ENCODE data around the gene C1QB.

GRCh38 chr1:22615886-22616285, 37.1 kb upstream of the C1QB start:
- no peak for TF ChIP-seq KDM5A (IDR thresholded peaks at IDR 0.05)
- TF ChIP-seq, protein P1, sequence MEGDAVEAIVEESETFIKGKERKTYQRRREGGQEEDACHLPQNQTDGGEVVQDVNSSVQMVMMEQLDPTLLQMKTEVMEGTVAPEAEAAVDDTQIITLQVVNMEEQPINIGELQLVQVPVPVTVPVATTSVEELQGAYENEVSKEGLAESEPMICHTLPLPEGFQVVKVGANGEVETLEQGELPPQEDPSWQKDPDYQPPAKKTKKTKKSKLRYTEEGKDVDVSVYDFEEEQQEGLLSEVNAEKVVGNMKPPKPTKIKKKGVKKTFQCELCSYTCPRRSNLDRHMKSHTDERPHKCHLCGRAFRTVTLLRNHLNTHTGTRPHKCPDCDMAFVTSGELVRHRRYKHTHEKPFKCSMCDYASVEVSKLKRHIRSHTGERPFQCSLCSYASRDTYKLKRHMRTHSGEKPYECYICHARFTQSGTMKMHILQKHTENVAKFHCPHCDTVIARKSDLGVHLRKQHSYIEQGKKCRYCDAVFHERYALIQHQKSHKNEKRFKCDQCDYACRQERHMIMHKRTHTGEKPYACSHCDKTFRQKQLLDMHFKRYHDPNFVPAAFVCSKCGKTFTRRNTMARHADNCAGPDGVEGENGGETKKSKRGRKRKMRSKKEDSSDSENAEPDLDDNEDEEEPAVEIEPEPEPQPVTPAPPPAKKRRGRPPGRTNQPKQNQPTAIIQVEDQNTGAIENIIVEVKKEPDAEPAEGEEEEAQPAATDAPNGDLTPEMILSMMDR (IDR thresholded peaks at IDR 0.05) = no peak
- TF ChIP-seq MAZ (IDR thresholded peaks at IDR 0.05; ENCODE audit: borderline replicate concordance, low read depth, low read length) = no peak
- no peak for TF ChIP-seq POLR2A (IDR thresholded peaks at IDR 0.05; ENCODE audit: low read length)
- TF ChIP-seq PHF8 (IDR thresholded peaks at IDR 0.05; ENCODE audit: borderline replicate concordance, low read depth) = no peak
- TF ChIP-seq, protein P2, sequence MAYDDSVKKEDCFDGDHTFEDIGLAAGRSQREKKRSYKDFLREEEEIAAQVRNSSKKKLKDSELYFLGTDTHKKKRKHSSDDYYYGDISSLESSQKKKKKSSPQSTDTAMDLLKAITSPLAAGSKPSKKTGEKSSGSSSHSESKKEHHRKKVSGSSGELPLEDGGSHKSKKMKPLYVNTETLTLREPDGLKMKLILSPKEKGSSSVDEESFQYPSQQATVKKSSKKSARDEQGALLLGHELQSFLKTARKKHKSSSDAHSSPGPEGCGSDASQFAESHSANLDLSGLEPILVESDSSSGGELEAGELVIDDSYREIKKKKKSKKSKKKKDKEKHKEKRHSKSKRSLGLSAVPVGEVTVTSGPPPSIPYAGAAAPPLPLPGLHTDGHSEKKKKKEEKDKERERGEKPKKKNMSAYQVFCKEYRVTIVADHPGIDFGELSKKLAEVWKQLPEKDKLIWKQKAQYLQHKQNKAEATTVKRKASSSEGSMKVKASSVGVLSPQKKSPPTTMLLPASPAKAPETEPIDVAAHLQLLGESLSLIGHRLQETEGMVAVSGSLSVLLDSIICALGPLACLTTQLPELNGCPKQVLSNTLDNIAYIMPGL (CRISPR knock-in tag; IDR thresholded peaks at IDR 0.05; ENCODE audit: borderline replicate concordance) = no peak
